ENCODE data around the gene MAPRE2. TPM values are rescaled to one million over a fixed set of nuclear protein-coding genes. Genes with fewer than 3 reads are reported as not detected.
A peak's percentile ranks its signal among the peaks of the same experiment; 100 is the strongest.

Gene MAPRE2
- total RNA-seq, 1 donor from 2014 or later: 53.8 TPM

- DNase-seq (no peak), ATAC-seq (ENCODE audit: low read depth) (no peak)
- ChIA-PET CTCF (interaction anchor here (0.7 kb wide), 1 partner anchor 145 kb away, joined by 3 read pairs; no protein-coding TSS in a partner anchor), POLR2A (no interaction called here)
- TF ChIP-seq CTCF (IDR thresholded peaks at IDR 0.05): no peak
- intact Hi-C loops (cut with micrococcal nuclease): no loop called here
- Mint-ChIP-seq H3K4me1 (no peaks in the 10 kb centered on the region), H3K36me3 (ENCODE audit: low read depth) (no peaks in the 10 kb centered on the region), H3K27me3 (peaks cover 3% of the 10 kb centered on the region), H3K9me3 (no peaks in the 10 kb centered on the region), H3K27ac (no peak overlapping the region), H3K4me3 (no peak overlapping the region)
These were observed 41.4 kb upstream of the MAPRE2 start for GRCh38 chr18:34999756-35000289.

GRCh38 chr18:35000457-35000856 is 40.8 kb upstream of the MAPRE2 start:
- no peak for DNase-seq
- H3K27ac Mint-ChIP-seq: no peak overlapping the region
- CTCF ChIA-PET: interaction anchor here (0.7 kb wide), 1 partner anchor 145 kb away, joined by 3 read pairs; no protein-coding TSS in a partner anchor
- no peaks in the 10 kb centered on the region for H3K36me3 Mint-ChIP-seq (ENCODE audit: low read depth)
- intact Hi-C loops (cut with micrococcal nuclease): no loop called here
- no peak for ATAC-seq (ENCODE audit: low read depth)
- H3K27me3 Mint-ChIP-seq: peaks cover 3% of the 10 kb centered on the region
- H3K4me3 Mint-ChIP-seq: no peak overlapping the region
- POLR2A ChIA-PET: no interaction called here
- TF ChIP-seq CTCF (IDR thresholded peaks at IDR 0.05): no peak
- no peaks in the 10 kb centered on the region for H3K9me3 Mint-ChIP-seq
- H3K4me1 Mint-ChIP-seq: no peaks in the 10 kb centered on the region

- Mint-ChIP-seq H3K36me3 (ENCODE audit: low read depth) (no peaks in the 10 kb centered on the region), H3K27me3 (peaks cover 1% of the 10 kb centered on the region), H3K27ac (no peak overlapping the region), H3K4me3 (no peak overlapping the region), H3K4me1 (no peaks in the 10 kb centered on the region), H3K9me3 (no peaks in the 10 kb centered on the region)
- no peak for DNase-seq
- no peak for TF ChIP-seq CTCF (IDR thresholded peaks at IDR 0.05)
- no peak for ATAC-seq (ENCODE audit: low read depth)
- ChIA-PET POLR2A (no interaction called here), CTCF (no interaction called here)
- intact Hi-C loops (cut with micrococcal nuclease): no loop called here
These were observed 39.1 kb upstream of the MAPRE2 start for GRCh38 chr18:35002120-35002519.

GRCh38 chr18:35005963-35006577 is 35.1 kb upstream of the MAPRE2 start:
- TF ChIP-seq CTCF (IDR thresholded peaks at IDR 0.05): peak; percentile 39
- CTCF ChIA-PET: interaction anchor here (0.6 to 6.1 kb wide), 24 partner anchors 9 to 380 kb away, joined by 3 to 78 read pairs (median 6); partner anchors contain the start of genes MAPRE2 and ZNF397
- Mint-ChIP-seq H3K4me3 (no peak overlapping the region), H3K36me3 (ENCODE audit: low read depth) (no peaks in the 10 kb centered on the region), H3K9me3 (no peaks in the 10 kb centered on the region), H3K27ac (no peak overlapping the region), H3K4me1 (no peaks in the 10 kb centered on the region), H3K27me3 (no peaks in the 10 kb centered on the region)
- no peak for DNase-seq
- POLR2A ChIA-PET: interaction anchor here (0.5 to 1.4 kb wide), 5 partner anchors 35 to 349 kb away, joined by 3 to 5 read pairs (median 4); partner anchors contain the start of gene MAPRE2
- ATAC-seq (ENCODE audit: low read depth): peak; percentile 83
- intact Hi-C loops (cut with micrococcal nuclease): loop anchor here (1.0 to 5.0 kb wide), 8 partner anchors 35 to 380 kb away; partner anchors contain the start of gene MAPRE2

- ATAC-seq (ENCODE audit: low read depth): no peak
- H3K27ac Mint-ChIP-seq: no peak overlapping the region
- no peaks in the 10 kb centered on the region for H3K27me3 Mint-ChIP-seq
- no peak overlapping the region for H3K4me3 Mint-ChIP-seq
- no peaks in the 10 kb centered on the region for H3K9me3 Mint-ChIP-seq
- ChIA-PET POLR2A (interaction anchor here (1.0 kb wide), 1 partner anchor 31 kb away, joined by 4 read pairs; the partner anchor contains the start of gene MAPRE2), CTCF (interaction anchor here (0.7 to 6.1 kb wide), 3 partner anchors 117 to 345 kb away, joined by 3 to 78 read pairs (median 5); no protein-coding TSS in a partner anchor)
- no peaks in the 10 kb centered on the region for H3K4me1 Mint-ChIP-seq
- DNase-seq: no peak
- no peak for TF ChIP-seq CTCF (IDR thresholded peaks at IDR 0.05)
- intact Hi-C loops (cut with micrococcal nuclease): no loop called here
- no peaks in the 10 kb centered on the region for H3K36me3 Mint-ChIP-seq (ENCODE audit: low read depth)
These were observed 31.1 kb upstream of the MAPRE2 start for GRCh38 chr18:35010156-35010555.
